Gastrocnemius medialis (tissue), 4 donors: ENCODE measurements around the gene ACSL5. TPM values are rescaled to one million over a fixed set of nuclear protein-coding genes. Genes with fewer than 3 reads are reported as not detected.

Source experiments
- ATAC-seq, 2 donors: fragments of 150-250 bp; one replicate each; pipeline ENCODE4 v1.9.1; 2016
- DNase-seq, 2 donors: peaks; one replicate each; pipeline ENCODE4 v3.0.0-alpha.2; 2019
- H3K27ac ChIP-seq, 4 donors: fragments of 200-600 bp; sonication (generic); 1 replicate in 1 of 4; 2 replicates in 3 of 4; pipeline ENCODE4 v1.5.1; 2016 to 2018; ENCODE audit warnings: mild to moderate bottlenecking in 2 of 4, moderate library complexity in 1 of 4
- H3K27me3 ChIP-seq, 3 donors: fragments of 200-600 bp; sonication (generic) in 2 of 3; 1 replicate in 1 of 3; 2 replicates in 2 of 3; pipeline versions ENCODE4 v1.5.1 to v1.6.0; 2016 to 2019; ENCODE audit warnings: mild to moderate bottlenecking in 1 of 3, moderate library complexity in 1 of 3
- H3K36me3 ChIP-seq, 2 donors: fragments of 200-600 bp; sonication (generic) in 1 of 2; one replicate each; pipeline ENCODE4 v1.5.1; 2017 to 2018
- H3K4me1 ChIP-seq, 2 donors: fragments of 200-600 bp; sonication (generic) in 1 of 2; one replicate each; pipeline ENCODE4 v1.5.1; 2016 to 2017; ENCODE audit warnings: mild to moderate bottlenecking in 2 of 2
- H3K4me3 ChIP-seq, 4 donors: fragments of 200-600 bp; sonication (generic) in 3 of 4; 1 replicate in 1 of 4; 2 replicates in 3 of 4; pipeline ENCODE4 v1.5.1; 2016 to 2019; ENCODE audit warnings: mild to moderate bottlenecking in 2 of 4
- H3K9me3 ChIP-seq, 3 donors: fragments of 200-600 bp; sonication (generic) in 2 of 3; 1 replicate in 1 of 3; 2 replicates in 2 of 3; pipeline ENCODE4 v1.5.1; 2016 to 2019
- POLR2A ChIP-seq, 2 donors: fragments of 450-650 bp; IDR thresholded peaks; one replicate each; pipeline ENCODE4 v1.6.1; 2017; ENCODE audit warnings: antibody characterized with exemption in 2 of 2, mild to moderate bottlenecking in 2 of 2, moderate library complexity in 2 of 2
- in situ Hi-C, 4 donors: fragments of 200-750 bp; cut with MboI; loops; one replicate each; pipeline versions ENCODE4 v1.15.0 to v1.8.0; 2017; ENCODE audit warnings: low sequenced_read_pairs in 4 of 4
- intact Hi-C: fragments of 100-400 bp; cut with DNase I; formaldehyde crosslinking; loops from one replicate; pipeline ENCODE4 v1.15.1; 2023; ENCODE audit warnings: low total_unique reads
- total RNA-seq, 4 donors: library from RNA; depleted of rRNA; stranded (reverse); fragments of >200 nt; gene quantifications; one replicate each; pipeline versions ENCODE4 v1.1.0 to v1.2.3, GENCODE V29; 2016
- TF ChIP-seq, protein P1 (sequence below), 5 experiments: fragments of 450-650 bp in 3 of 5; fragments of 200-600 bp in 2 of 5; sonication (generic) in 2 of 5; IDR thresholded peaks in 4 of 5; conservative IDR thresholded peaks in 1 of 5; 1 replicate in 4 of 5; 2 replicates in 1 of 5; pipeline ENCODE4 v1.5.1; 2016 to 2019; ENCODE audit warnings: antibody characterized with exemption in 5 of 5, mild to moderate bottlenecking in 3 of 5, moderate library complexity in 3 of 5

ACSL5 gene
- total RNA-seq, 4 donors from 2014 or later = 2.2 to 4.1 (median 3.1) TPM

DNA sequence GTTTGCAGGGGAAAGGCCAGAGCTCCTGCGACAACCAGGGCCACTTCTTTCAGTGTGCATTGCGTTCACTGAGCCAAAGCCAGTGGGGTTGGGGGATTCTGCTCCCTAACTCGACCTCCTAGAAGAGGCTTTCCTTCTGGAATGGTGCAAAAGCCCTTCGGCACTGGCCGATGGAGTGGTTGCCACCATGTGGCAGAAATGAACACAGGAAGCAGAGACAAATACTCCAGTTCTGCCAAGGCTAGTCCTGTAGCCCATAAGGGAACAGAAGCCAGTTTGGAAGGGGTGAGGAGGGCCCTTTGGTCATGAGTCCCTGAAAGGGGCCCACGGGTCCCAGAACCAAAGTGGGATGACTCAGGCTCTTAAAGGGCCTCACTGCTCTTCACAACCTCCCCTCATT, 29.7 kb upstream of the ACSL5 start:
- intact Hi-C loops = no loop called here
- in situ Hi-C loops = no loop called here

GRCh38 chr10:112345202-112345601, 28.7 kb upstream of the ACSL5 start:
- ATAC-seq = no peak
- no peaks in the 10 kb centered on the region for H3K27me3 ChIP-seq
- no peaks in the 10 kb centered on the region for H3K4me1 ChIP-seq
- H3K4me3 ChIP-seq = no peak overlapping the region
- TF ChIP-seq POLR2A (IDR thresholded peaks at IDR 0.05) = no peak
- TF ChIP-seq, protein P1, sequence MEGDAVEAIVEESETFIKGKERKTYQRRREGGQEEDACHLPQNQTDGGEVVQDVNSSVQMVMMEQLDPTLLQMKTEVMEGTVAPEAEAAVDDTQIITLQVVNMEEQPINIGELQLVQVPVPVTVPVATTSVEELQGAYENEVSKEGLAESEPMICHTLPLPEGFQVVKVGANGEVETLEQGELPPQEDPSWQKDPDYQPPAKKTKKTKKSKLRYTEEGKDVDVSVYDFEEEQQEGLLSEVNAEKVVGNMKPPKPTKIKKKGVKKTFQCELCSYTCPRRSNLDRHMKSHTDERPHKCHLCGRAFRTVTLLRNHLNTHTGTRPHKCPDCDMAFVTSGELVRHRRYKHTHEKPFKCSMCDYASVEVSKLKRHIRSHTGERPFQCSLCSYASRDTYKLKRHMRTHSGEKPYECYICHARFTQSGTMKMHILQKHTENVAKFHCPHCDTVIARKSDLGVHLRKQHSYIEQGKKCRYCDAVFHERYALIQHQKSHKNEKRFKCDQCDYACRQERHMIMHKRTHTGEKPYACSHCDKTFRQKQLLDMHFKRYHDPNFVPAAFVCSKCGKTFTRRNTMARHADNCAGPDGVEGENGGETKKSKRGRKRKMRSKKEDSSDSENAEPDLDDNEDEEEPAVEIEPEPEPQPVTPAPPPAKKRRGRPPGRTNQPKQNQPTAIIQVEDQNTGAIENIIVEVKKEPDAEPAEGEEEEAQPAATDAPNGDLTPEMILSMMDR (IDR thresholded peaks at IDR 0.05 in 4 of 5, conservative IDR thresholded peaks at IDR 0.05 in 1 of 5) = no peak
- in situ Hi-C loops = no loop called here
- H3K36me3 ChIP-seq = no peaks in the 10 kb centered on the region
- no peak overlapping the region for H3K27ac ChIP-seq
- no peak for DNase-seq
- intact Hi-C loops = no loop called here
- no peaks in the 10 kb centered on the region for H3K9me3 ChIP-seq

More for the DNA sequence above, 29.7 kb upstream of the ACSL5 start:
- no peak for DNase-seq
- no peak for ATAC-seq
- Histone ChIP-seq H3K4me3 (no peak overlapping the region), H3K4me1 (no peaks in the 10 kb centered on the region), H3K27ac (no peak overlapping the region), H3K27me3 (no peaks in the 10 kb centered on the region), H3K36me3 (no peaks in the 10 kb centered on the region), H3K9me3 (no peaks in the 10 kb centered on the region)
- no peak for TF ChIP-seq POLR2A (IDR thresholded peaks at IDR 0.05)
- TF ChIP-seq, protein P1 (IDR thresholded peaks at IDR 0.05 in 4 of 5, conservative IDR thresholded peaks at IDR 0.05 in 1 of 5) = no peak

DNA sequence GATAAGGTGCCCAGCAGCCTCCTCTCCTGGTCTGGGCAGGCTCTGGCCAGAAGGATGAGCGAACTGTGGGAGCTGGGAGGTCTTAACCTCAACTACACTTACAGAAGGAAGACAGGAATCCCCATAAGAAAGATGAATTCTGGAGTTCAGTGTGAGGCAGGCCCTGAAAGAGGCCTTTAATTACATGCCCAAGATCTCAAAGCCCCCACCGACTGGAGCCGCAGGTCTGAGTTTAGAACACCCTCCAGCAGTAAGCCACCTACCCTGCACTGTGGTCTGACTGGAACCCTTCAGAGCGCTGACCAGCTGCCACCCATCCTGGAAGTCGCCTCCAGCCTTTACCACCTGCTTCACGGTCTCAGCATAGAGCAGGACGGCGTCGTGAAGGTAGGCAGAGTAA, 28.2 kb upstream of the ACSL5 start:
- ATAC-seq (no peak), DNase-seq (no peak)
- Histone ChIP-seq H3K36me3 (no peaks in the 10 kb centered on the region), H3K27ac (no peak overlapping the region), H3K4me3 (no peak overlapping the region), H3K9me3 (no peaks in the 10 kb centered on the region), H3K27me3 (no peaks in the 10 kb centered on the region), H3K4me1 (no peaks in the 10 kb centered on the region)
- intact Hi-C loops (no loop called here), in situ Hi-C loops (no loop called here)
- no peak for TF ChIP-seq POLR2A (IDR thresholded peaks at IDR 0.05)
- TF ChIP-seq, protein P1 (IDR thresholded peaks at IDR 0.05 in 4 of 5, conservative IDR thresholded peaks at IDR 0.05 in 1 of 5) = no peak

DNA sequence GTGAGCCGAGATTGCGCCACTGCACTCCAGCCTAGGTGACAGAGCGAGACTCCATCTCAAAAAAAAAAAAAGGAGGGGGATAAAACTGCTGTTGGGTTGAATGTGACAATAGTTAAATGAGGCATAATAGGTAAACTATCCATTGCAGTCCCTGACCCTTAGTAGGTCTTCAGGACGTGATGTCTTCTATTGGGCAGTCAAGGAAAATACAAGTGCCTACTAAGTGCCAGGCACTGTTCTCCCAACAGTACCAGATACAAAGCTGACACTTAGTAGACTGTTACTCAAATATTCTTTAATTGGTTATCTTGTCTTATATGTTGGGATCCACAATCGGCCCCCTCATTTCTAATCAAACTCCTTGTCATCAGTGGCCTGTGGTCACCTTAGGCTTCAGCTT, 27.1 kb upstream of the ACSL5 start:
- intact Hi-C loops (no loop called here), in situ Hi-C loops (no loop called here)
- ATAC-seq (no peak), DNase-seq (no peak)
- TF ChIP-seq, protein P1 (IDR thresholded peaks at IDR 0.05 in 4 of 5, conservative IDR thresholded peaks at IDR 0.05 in 1 of 5) = no peak
- TF ChIP-seq POLR2A (IDR thresholded peaks at IDR 0.05) = no peak
- no peak overlapping the region for H3K27ac ChIP-seq
- no peaks in the 10 kb centered on the region for H3K9me3 ChIP-seq
- no peaks in the 10 kb centered on the region for H3K27me3 ChIP-seq
- no peak overlapping the region for H3K4me3 ChIP-seq
- H3K36me3 ChIP-seq = no peaks in the 10 kb centered on the region
- H3K4me1 ChIP-seq = no peaks in the 10 kb centered on the region
